Measurements from ENCODE around the gene MIER3. TPM values are rescaled to one million over a fixed set of nuclear protein-coding genes. Genes with fewer than 3 reads are reported as not detected.
"Not testable (repeated sequence)": the region's sequence is repeated elsewhere in the genome, so short reads cannot be mapped to it uniquely, and the experiment has no call there.

MIER3 gene
- total and polyA plus RNA-seq, 2 experiments from 2014 or later = 7.1 to 41.9 TPM

GRCh38 chr5:56981548-56982315 is 29.8 kb upstream of the MIER3 start:
- H4K20me1 ChIP-seq (ENCODE audit: insufficient read depth, poor library complexity, severe bottlenecking) = no peaks in the 10 kb centered on the region
- H3K79me2 ChIP-seq = no peaks in the 10 kb centered on the region
- no peaks in the 10 kb centered on the region for H3K36me3 ChIP-seq (replicated peaks; ENCODE audit: insufficient read depth, low read depth)
- 85% methylated on average over 4 of the region's 4 CpGs for WGBS (ENCODE audit: low lambda C conversion rate, missing lambda C conversion rate)
- no peaks in the 10 kb centered on the region for H3K9me3 ChIP-seq (ENCODE audit: low read depth)
- H3K4me1 ChIP-seq (ENCODE audit: insufficient read depth) = peaks cover 17% of the 10 kb centered on the region
- no peak overlapping the region for H3K4me2 ChIP-seq
- H3K27me3 ChIP-seq = no peaks in the 10 kb centered on the region
- H3K4me3 ChIP-seq = no peak overlapping the region
- no peak for DNase-seq (ENCODE audit: low spot score)
- H3K27ac ChIP-seq = no peak overlapping the region
- TF ChIP-seq EZH2phosphoT487 (IDR thresholded peaks at IDR 0.05; ENCODE audit: low read depth, severe bottlenecking, unreplicated experiment) (no peak), EZH2 (IDR thresholded peaks at IDR 0.05; ENCODE audit: borderline replicate concordance) (no peak), CTCF (IDR thresholded peaks at IDR 0.05; ENCODE audit: poor library complexity) (no peak)
- H2AFZ ChIP-seq = no peak overlapping the region
- H3K9me2 ChIP-seq (replicated peaks; ENCODE audit: insufficient read depth) = no peaks in the 10 kb centered on the region

GRCh38 chr5:56979968-56980367 is 28.0 kb upstream of the MIER3 start:
- Histone ChIP-seq H3K9me3 (ENCODE audit: low read depth) (no peaks in the 10 kb centered on the region), H2AFZ (no peak overlapping the region), H3K9me2 (replicated peaks; ENCODE audit: insufficient read depth) (no peaks in the 10 kb centered on the region), H3K27me3 (no peaks in the 10 kb centered on the region), H3K4me2 (no peak overlapping the region), H3K79me2 (no peaks in the 10 kb centered on the region), H4K20me1 (ENCODE audit: insufficient read depth, poor library complexity, severe bottlenecking) (no peaks in the 10 kb centered on the region), H3K27ac (no peak overlapping the region), H3K36me3 (replicated peaks; ENCODE audit: insufficient read depth, low read depth) (no peaks in the 10 kb centered on the region), H3K4me1 (ENCODE audit: insufficient read depth) (peaks cover 17% of the 10 kb centered on the region), H3K4me3 (no peak overlapping the region)
- TF ChIP-seq EZH2phosphoT487 (IDR thresholded peaks at IDR 0.05; ENCODE audit: low read depth, severe bottlenecking, unreplicated experiment) (no peak), CTCF (IDR thresholded peaks at IDR 0.05; ENCODE audit: poor library complexity) (no peak), EZH2 (IDR thresholded peaks at IDR 0.05; ENCODE audit: borderline replicate concordance) (no peak)
- no peak for DNase-seq (ENCODE audit: low spot score)
- WGBS (ENCODE audit: low lambda C conversion rate, missing lambda C conversion rate) = 63% methylated on average over 13 of the region's 13 CpGs

- H3K4me1 ChIP-seq (ENCODE audit: insufficient read depth) = peaks cover 17% of the 10 kb centered on the region
- 38% methylated on average over 3 of the region's 5 CpGs for WGBS (ENCODE audit: low lambda C conversion rate, missing lambda C conversion rate)
- not testable (repeated sequence) for DNase-seq (ENCODE audit: low spot score); H4K20me1 ChIP-seq (ENCODE audit: insufficient read depth, poor library complexity, severe bottlenecking); H2AFZ ChIP-seq; H3K4me2 ChIP-seq; H3K9me3 ChIP-seq (ENCODE audit: low read depth); H3K4me3 ChIP-seq; H3K79me2 ChIP-seq; H3K27ac ChIP-seq; H3K27me3 ChIP-seq; H3K9me2 ChIP-seq (replicated peaks; ENCODE audit: insufficient read depth); H3K36me3 ChIP-seq (replicated peaks; ENCODE audit: insufficient read depth, low read depth)
Measured at GRCh38 chr5:56979526-56979925, 27.6 kb upstream of the MIER3 start.

- H3K27ac ChIP-seq = peak overlapping the region; percentile 40
- no peak overlapping the region for H2AFZ ChIP-seq
- H3K79me2 ChIP-seq = no peaks in the 10 kb centered on the region
- H3K4me1 ChIP-seq (ENCODE audit: insufficient read depth) = peaks cover 13% of the 10 kb centered on the region
- H4K20me1 ChIP-seq (ENCODE audit: insufficient read depth, poor library complexity, severe bottlenecking) = no peaks in the 10 kb centered on the region
- H3K27me3 ChIP-seq = no peaks in the 10 kb centered on the region
- DNase-seq (ENCODE audit: low spot score) = no peak
- 30% methylated on average over 2 of the region's 2 CpGs for WGBS (ENCODE audit: low lambda C conversion rate, missing lambda C conversion rate)
- H3K4me2 ChIP-seq = peak overlapping the region; percentile 25
- H3K9me2 ChIP-seq (replicated peaks; ENCODE audit: insufficient read depth) = no peaks in the 10 kb centered on the region
- no peaks in the 10 kb centered on the region for H3K9me3 ChIP-seq (ENCODE audit: low read depth)
- no peak for TF ChIP-seq EZH2 (IDR thresholded peaks at IDR 0.05; ENCODE audit: borderline replicate concordance)
- TF ChIP-seq CTCF (IDR thresholded peaks at IDR 0.05; ENCODE audit: poor library complexity) = no peak
- TF ChIP-seq EZH2phosphoT487 (IDR thresholded peaks at IDR 0.05; ENCODE audit: low read depth, severe bottlenecking, unreplicated experiment) = no peak
- H3K4me3 ChIP-seq = no peak overlapping the region
- no peaks in the 10 kb centered on the region for H3K36me3 ChIP-seq (replicated peaks; ENCODE audit: insufficient read depth, low read depth)
Measured at GRCh38 chr5:56977822-56978221, 25.9 kb upstream of the MIER3 start.
